Neural progenitor cell (in vitro differentiated cells): ENCODE measurements around the gene SERGEF. TPM values are rescaled to one million over a fixed set of nuclear protein-coding genes. Genes with fewer than 3 reads are reported as not detected.

ENCODE experiments used
- DNase-seq: peaks from one replicate; pipeline ENCODE4 v3.0.0-alpha.2; 2016; ENCODE audit warnings: low spot score
- H2AFZ ChIP-seq: fragments of 200-600 bp; sonication (generic); replicated peaks from 2 replicates; pipeline ENCODE4 v1.6.1; 2016; ENCODE audit warnings: antibody characterized with exemption
- H3F3A ChIP-seq: fragments of 200-600 bp; sonication (generic); 2 replicates; pipeline ENCODE4 v1.6.1; 2016; ENCODE audit warnings: antibody characterized with exemption, low read depth
- H3K27ac ChIP-seq: fragments of 200-600 bp; sonication (generic); 2 replicates; pipeline ENCODE4 v1.5.1; 2016; ENCODE audit warnings: mild to moderate bottlenecking
- H3K27me3 ChIP-seq: fragments of 200-600 bp; sonication (generic); 2 replicates; pipeline ENCODE4 v1.6.1; 2016; ENCODE audit warnings: mild to moderate bottlenecking, moderate library complexity
- H3K36me3 ChIP-seq: fragments of 200-600 bp; sonication (generic); 2 replicates; pipeline ENCODE4 v1.5.1; 2016
- H3K4me1 ChIP-seq: fragments of 200-600 bp; sonication (generic); 2 replicates; pipeline ENCODE4 v1.6.1; 2016; ENCODE audit warnings: mixed run types
- H3K4me2 ChIP-seq: fragments of 200-600 bp; sonication (generic); 2 replicates; pipeline ENCODE4 v1.6.1; 2016
- H3K4me3 ChIP-seq: fragments of 200-600 bp; sonication (generic); 2 replicates; pipeline ENCODE4 v1.5.1; 2016
- H3K79me2 ChIP-seq: fragments of 200-600 bp; sonication (generic); 2 replicates; pipeline ENCODE4 v1.6.1; 2016; ENCODE audit warnings: low read depth
- H3K9ac ChIP-seq: fragments of 200-600 bp; sonication (generic); 2 replicates; pipeline ENCODE4 v1.6.1; 2016
- H3K9me3 ChIP-seq: fragments of 200-600 bp; sonication (generic); 2 replicates; pipeline ENCODE4 v1.5.1; 2016; ENCODE audit warnings: low read depth
- H4K20me1 ChIP-seq: fragments of 200-600 bp; sonication (generic); 2 replicates; pipeline ENCODE4 v1.6.1; 2016; ENCODE audit warnings: low read depth
- H3K27ac Mint-ChIP-seq: 3 replicates; pipeline ENCODE4 v1.8.0; 2021; ENCODE audit warnings: mixed read lengths
- H3K27me3 Mint-ChIP-seq: 2 replicates; pipeline ENCODE4 v1.8.0; 2022; ENCODE audit warnings: low read depth, mild to moderate bottlenecking, inconsistent platforms, moderate library complexity, mixed read lengths; ENCODE audit not compliant: insufficient read depth
- H3K36me3 Mint-ChIP-seq: 3 replicates; pipeline ENCODE4 v1.8.0; 2021; ENCODE audit warnings: mixed read lengths
- H3K4me1 Mint-ChIP-seq: 3 replicates; pipeline ENCODE4 v1.8.0; 2021; ENCODE audit warnings: mixed read lengths
- H3K4me3 Mint-ChIP-seq: 3 replicates; pipeline ENCODE4 v1.8.0; 2021; ENCODE audit warnings: mild to moderate bottlenecking, moderate library complexity, mixed read lengths
- H3K9me3 Mint-ChIP-seq: 3 replicates; pipeline ENCODE4 v1.8.0; 2020; ENCODE audit warnings: mixed read lengths
- CTCF ChIP-seq: fragments of 200-600 bp; sonication (generic); IDR thresholded peaks from 2 replicates; pipeline ENCODE4 v1.5.1; 2017; ENCODE audit warnings: antibody characterized with exemption, mild to moderate bottlenecking
- EZH2 ChIP-seq: fragments of 200-600 bp; sonication (generic); IDR thresholded peaks from 2 replicates; pipeline ENCODE4 v1.6.1; 2017; ENCODE audit warnings: antibody characterized with exemption, mild to moderate bottlenecking, moderate library complexity
- EZH2phosphoT487 ChIP-seq: fragments of 200-600 bp; sonication (generic); IDR thresholded peaks from 2 replicates; pipeline ENCODE4 v1.6.1; 2017; ENCODE audit warnings: antibody characterized with exemption
- total RNA-seq: library from RNA; depleted of rRNA; stranded (reverse); fragments of >200 nt; gene quantifications from 2 replicates; pipeline ENCODE4 v1.2.3, GENCODE V29; 2015; ENCODE audit warnings: low replicate concordance

The SERGEF gene
- total RNA-seq, 1 donor from 2014 or later: 35.1 TPM

- no peaks in the 10 kb centered on the region for H3K9me3 Mint-ChIP-seq
- no peak overlapping the region for H3K4me3 ChIP-seq
- H3K9me3 ChIP-seq: no peaks in the 10 kb centered on the region
- no peak for DNase-seq
- H3K36me3 ChIP-seq: no peaks in the 10 kb centered on the region
- H3K4me2 ChIP-seq: no peak overlapping the region
- peaks cover 10% of the 10 kb centered on the region for H3K4me1 Mint-ChIP-seq
- TF ChIP-seq CTCF (no peak), EZH2phosphoT487 (no peak), EZH2 (no peak)
- no peak overlapping the region for H3K9ac ChIP-seq
- H2AFZ ChIP-seq: no peak overlapping the region
- peaks cover 1% of the 10 kb centered on the region for H3K36me3 Mint-ChIP-seq
- H3F3A ChIP-seq: no peaks in the 10 kb centered on the region
- no peaks in the 10 kb centered on the region for H3K79me2 ChIP-seq
- H3K27me3 Mint-ChIP-seq: peaks cover 18% of the 10 kb centered on the region
- H3K4me3 Mint-ChIP-seq: no peak overlapping the region
- no peak overlapping the region for H3K27ac ChIP-seq
- no peaks in the 10 kb centered on the region for H4K20me1 ChIP-seq
- no peaks in the 10 kb centered on the region for H3K27me3 ChIP-seq
- peaks cover 8% of the 10 kb centered on the region for H3K4me1 ChIP-seq
- H3K27ac Mint-ChIP-seq: no peak overlapping the region
These were observed 232.8 kb downstream of the SERGEF start for GRCh38 chr11:17779861-17780594.

- no peak overlapping the region for H3K9ac ChIP-seq
- no peak overlapping the region for H3K27ac ChIP-seq
- H3F3A ChIP-seq: no peaks in the 10 kb centered on the region
- H3K4me2 ChIP-seq: no peak overlapping the region
- TF ChIP-seq CTCF (no peak), EZH2 (no peak), EZH2phosphoT487 (no peak)
- H3K27me3 ChIP-seq: no peaks in the 10 kb centered on the region
- no peak for DNase-seq
- peaks cover 1% of the 10 kb centered on the region for H3K36me3 Mint-ChIP-seq
- H4K20me1 ChIP-seq: no peaks in the 10 kb centered on the region
- H3K4me3 ChIP-seq: no peak overlapping the region
- peaks cover 16% of the 10 kb centered on the region for H3K27me3 Mint-ChIP-seq
- H3K4me3 Mint-ChIP-seq: no peak overlapping the region
- H3K36me3 ChIP-seq: no peaks in the 10 kb centered on the region
- H3K9me3 ChIP-seq: no peaks in the 10 kb centered on the region
- no peaks in the 10 kb centered on the region for H3K9me3 Mint-ChIP-seq
- H2AFZ ChIP-seq: no peak overlapping the region
- no peak overlapping the region for H3K27ac Mint-ChIP-seq
- no peaks in the 10 kb centered on the region for H3K79me2 ChIP-seq
- peaks cover 16% of the 10 kb centered on the region for H3K4me1 ChIP-seq
- H3K4me1 Mint-ChIP-seq: peaks cover 17% of the 10 kb centered on the region
These were observed 233.6 kb downstream of the SERGEF start for GRCh38 chr11:17778956-17779860.

GRCh38 chr11:17778352-17778751, 234.5 kb downstream of the SERGEF start:
- Histone ChIP-seq H2AFZ (no peak overlapping the region), H3K36me3 (no peaks in the 10 kb centered on the region), H3K4me3 (no peak overlapping the region), H3K79me2 (no peaks in the 10 kb centered on the region), H3K9me3 (no peaks in the 10 kb centered on the region), H3K9ac (no peak overlapping the region), H4K20me1 (no peaks in the 10 kb centered on the region), H3K27ac (no peak overlapping the region), H3K4me1 (peaks cover 23% of the 10 kb centered on the region), H3F3A (no peaks in the 10 kb centered on the region), H3K4me2 (no peak overlapping the region), H3K27me3 (no peaks in the 10 kb centered on the region)
- TF ChIP-seq EZH2phosphoT487: no peak
- TF ChIP-seq CTCF: no peak
- TF ChIP-seq EZH2: no peak
- H3K9me3 Mint-ChIP-seq: no peaks in the 10 kb centered on the region
- DNase-seq: no peak
- H3K27ac Mint-ChIP-seq: no peak overlapping the region
- H3K4me1 Mint-ChIP-seq: peaks cover 21% of the 10 kb centered on the region
- peaks cover 16% of the 10 kb centered on the region for H3K27me3 Mint-ChIP-seq
- H3K36me3 Mint-ChIP-seq: peaks cover 1% of the 10 kb centered on the region
- no peak overlapping the region for H3K4me3 Mint-ChIP-seq
